HG03135 (cell line): Measurements from ENCODE around the gene NAALAD2.
"Not testable (repeated sequence)": the region's sequence is repeated elsewhere in the genome, so short reads cannot be mapped to it uniquely, and the experiment has no call there.

ENCODE experiments used
- ATAC-seq: cut with Tn5 transposase; IDR thresholded peaks from one replicate; pipeline ENCODE4 v1.9.1; 2021; ENCODE audit warnings: mild to moderate bottlenecking, moderate library complexity; ENCODE audit not compliant: unreplicated experiment

Gene NAALAD2

DNA sequence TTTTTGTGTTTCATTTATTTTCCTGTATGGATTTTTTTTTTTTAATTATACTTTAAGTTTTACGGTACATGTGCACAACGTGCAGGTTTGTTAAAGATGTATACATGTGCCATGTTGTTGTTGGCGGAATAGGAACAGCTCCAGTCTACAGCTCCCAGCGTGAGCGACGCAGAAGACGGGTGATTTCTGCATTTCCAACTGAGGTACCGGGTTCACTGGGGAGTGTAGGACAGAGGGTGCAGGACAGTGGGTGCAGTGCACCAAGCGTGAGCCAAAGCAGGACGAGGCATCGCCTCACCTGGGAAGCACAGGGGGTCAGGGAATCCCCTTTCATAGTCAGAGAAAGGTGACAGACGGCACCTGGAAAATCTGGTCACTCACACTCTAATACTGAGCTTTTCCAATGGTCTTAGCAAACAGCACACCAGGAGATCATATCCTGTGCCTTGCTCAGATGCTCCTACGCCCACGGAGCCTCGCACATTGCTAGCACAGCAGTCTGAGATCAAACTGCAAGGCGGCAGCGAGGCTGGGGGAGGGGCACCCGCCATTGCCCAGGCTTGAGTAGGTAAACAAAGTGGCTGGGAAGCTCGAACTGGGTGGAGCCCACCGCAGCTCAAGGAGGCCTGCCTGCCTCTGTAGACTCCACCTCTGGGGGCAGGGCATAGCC lies 105.6 kb downstream of the NAALAD2 start:
- ATAC-seq = not testable (repeated sequence)

- no peak for ATAC-seq
These were observed 107.0 kb downstream of the NAALAD2 start for GRCh38 chr11:90241414-90241813.
